Endothelial cell of umbilical vein (primary cell): Measurements from ENCODE around the gene KANSL1. TPM values are rescaled to one million over a fixed set of nuclear protein-coding genes. Genes with fewer than 3 reads are reported as not detected.

Source experiments
- BruUV-seq: library from RNA; stranded (reverse); fragments of 400-500 nt; replicated peaks from 2 replicates; lab custom pipeline; 2021; lab: Mats Ljungman, UMichigan
- CTCF ChIA-PET: fragments of 300-600, 350-600 bp; sonication (Branson Sonifier 250); formaldehyde crosslinking; loops from one replicate; lab custom pipeline; 2021; ENCODE audit warnings: antibody characterized with exemption, inconsistent platforms; lab: Charles Lee
- POLR2A ChIA-PET: fragments of 300-600, 350-600 bp; sonication (Branson Sonifier 250); formaldehyde crosslinking; loops from one replicate; lab custom pipeline; 2021; ENCODE audit warnings: antibody characterized with exemption, inconsistent platforms; lab: Charles Lee
- DNase-seq: peaks from one replicate; pipeline ENCODE4 v3.0.0-alpha.2; 2011; ENCODE audit warnings: low read depth, low spot score
- FAIRE-seq: peaks from 2 replicates; lab custom pipeline; 2011; peaks lifted over from hg19 to GRCh38; lab: Jason Lieb, UNC
- H2AFZ ChIP-seq: 2 replicates; pipeline ENCODE4 v1.6.0; 2012; ENCODE audit warnings: low read depth, low read length, control low read depth, inconsistent platforms
- H3K27ac ChIP-seq: 2 replicates; pipeline ENCODE4 v1.5.1; 2011; ENCODE audit warnings: low read depth, mild to moderate bottlenecking, control low read depth, low read length, moderate library complexity; ENCODE audit not compliant: insufficient read depth
- H3K27me3 ChIP-seq, 2 experiments: 2 replicates each; pipeline versions ENCODE4 v1.6.0 to v1.6.1; 2011; ENCODE audit warnings: low read length in 2 of 2, mixed read lengths in 1 of 2; ENCODE audit not compliant: control insufficient read depth in 2 of 2, insufficient read depth in 2 of 2
- H3K36me3 ChIP-seq, 2 experiments: 2 replicates in 1 of 2; 3 replicates in 1 of 2; pipeline ENCODE4 v1.5.1; 2011; ENCODE audit warnings: low read length in 2 of 2, mild to moderate bottlenecking in 1 of 2, moderate library complexity in 1 of 2; ENCODE audit not compliant: control insufficient read depth in 2 of 2, insufficient read depth in 2 of 2; ENCODE audit errors: extremely low read depth in 1 of 2
- H3K4me1 ChIP-seq: 3 replicates; pipeline ENCODE4 v1.5.1; 2011; ENCODE audit warnings: mild to moderate bottlenecking, low read length; ENCODE audit not compliant: control insufficient read depth, insufficient read depth; ENCODE audit errors: extremely low read depth
- H3K4me2 ChIP-seq: 2 replicates; pipeline ENCODE4 v1.6.1; 2011; ENCODE audit warnings: low read length, control low read depth, mixed read lengths; ENCODE audit not compliant: insufficient read depth
- H3K4me3 ChIP-seq, 3 experiments: fragments of 200-600 bp in 1 of 3; sonication (generic), shearing (Covaris generic) in 1 of 3; replicated peaks in 1 of 3; 2 replicates each; pipeline ENCODE4 v1.5.1; 2011 to 2016; ENCODE audit warnings: control low read depth in 3 of 3, low read length in 3 of 3, mild to moderate bottlenecking in 2 of 3, inconsistent platforms in 1 of 3, low read depth in 1 of 3, moderate library complexity in 1 of 3; ENCODE audit not compliant: insufficient read depth in 1 of 3
- H3K79me2 ChIP-seq: 2 replicates; pipeline ENCODE4 v1.6.0; 2012; ENCODE audit warnings: low read length, inconsistent platforms; ENCODE audit not compliant: control insufficient read depth, insufficient read depth
- H3K9ac ChIP-seq: replicated peaks from 2 replicates; pipeline ENCODE3; 2011; ENCODE audit warnings: low read length, control low read depth; ENCODE audit not compliant: insufficient read depth; ENCODE audit errors: extremely low read depth
- H3K9me1 ChIP-seq: replicated peaks from 3 replicates; pipeline ENCODE4 v1.6.0; 2011; ENCODE audit warnings: mild to moderate bottlenecking, low read length; ENCODE audit not compliant: control insufficient read depth, insufficient read depth; ENCODE audit errors: extremely low read depth
- H3K9me3 ChIP-seq: replicated peaks from 2 replicates; pipeline ENCODE4 v1.5.1; 2012; ENCODE audit warnings: low read length, inconsistent platforms; ENCODE audit not compliant: control insufficient read depth, insufficient read depth
- H4K20me1 ChIP-seq: replicated peaks from 2 replicates; pipeline ENCODE3; 2011; ENCODE audit warnings: mild to moderate bottlenecking, low read length; ENCODE audit not compliant: control insufficient read depth, insufficient read depth; ENCODE audit errors: extremely low read depth
- CTCF ChIP-seq, 2 donors: IDR thresholded peaks; 1 replicate in 1 of 2; 2 replicates in 1 of 2; pipeline ENCODE4 v1.5.1; 2011; ENCODE audit warnings: low read length in 2 of 2, mild to moderate bottlenecking in 2 of 2, moderate library complexity in 2 of 2, control low read depth in 1 of 2, inconsistent platforms in 1 of 2, low read depth in 1 of 2; ENCODE audit not compliant: insufficient read depth in 1 of 2; ENCODE audit errors: extremely low read depth in 1 of 2
- EZH2 ChIP-seq: IDR thresholded peaks from 2 replicates; pipeline ENCODE4 v1.6.1; 2012; ENCODE audit warnings: borderline replicate concordance, low read depth, mild to moderate bottlenecking, moderate library complexity, low read length, inconsistent platforms; ENCODE audit not compliant: severe bottlenecking
- FOS ChIP-seq: IDR thresholded peaks from 2 replicates; pipeline ENCODE4 v1.6.1; 2011; ENCODE audit warnings: mild to moderate bottlenecking, low read length, moderate library complexity, borderline replicate concordance; ENCODE audit not compliant: insufficient read depth
- GATA2 ChIP-seq: IDR thresholded peaks from 2 replicates; pipeline ENCODE4 v1.7.0; 2011; ENCODE audit warnings: low read depth, mild to moderate bottlenecking, moderate library complexity, mixed read lengths, low read length; ENCODE audit not compliant: insufficient read length, insufficient read depth
- JUN ChIP-seq: IDR thresholded peaks from 2 replicates; pipeline ENCODE4 v1.6.1; 2011; ENCODE audit warnings: borderline replicate concordance, low read depth; ENCODE audit not compliant: insufficient read length, insufficient read depth
- MAX ChIP-seq: IDR thresholded peaks from 2 replicates; pipeline ENCODE4 v1.6.1; 2011; ENCODE audit not compliant: insufficient read depth, insufficient read length
- MYC ChIP-seq: IDR thresholded peaks from one replicate; pipeline ENCODE4 v1.6.1; 2011; ENCODE audit warnings: mild to moderate bottlenecking, low read depth, low read length
- POLR2A ChIP-seq: IDR thresholded peaks from 2 replicates; pipeline ENCODE4 v1.6.1; 2012; ENCODE audit warnings: low read depth, mild to moderate bottlenecking, control low read depth, low read length
- POLR2AphosphoS5 ChIP-seq: IDR thresholded peaks from 2 replicates; pipeline ENCODE4 v1.6.1; 2012; ENCODE audit warnings: low read depth, mild to moderate bottlenecking, control low read depth, low read length, moderate library complexity; ENCODE audit not compliant: insufficient read depth
- dilution Hi-C: fragments of 300-500 bp; cut with MboI; formaldehyde crosslinking; loops from one replicate; pipeline ENCODE4 v1.15.0; 2019; ENCODE audit warnings: low sequenced_read_pairs; ENCODE audit not compliant: extremely low pct_ligation_motif_present
- intact Hi-C: fragments of 100-400 bp; cut with micrococcal nuclease; formaldehyde crosslinking; loops from one replicate; pipeline ENCODE4 v1.10.0; 2022
- polyA plus RNA-seq, 4 experiments: library from polyadenylated mRNA; depleted of rRNA in 3 of 4; stranded (reverse) in 3 of 4; unstranded in 1 of 4; fragments of >200 nt; gene quantifications; 2 replicates each; pipeline versions ENCODE4 v1.2.1 to v1.2.3, GENCODE V29; 2011 to 2012; ENCODE audit warnings: missing spikeins in 1 of 4
- total RNA-seq: library from RNA; stranded (reverse); gene quantifications from 2 replicates; pipeline ENCODE4 v1.2.3, GENCODE V29; 2021

Gene KANSL1
- total and polyA plus RNA-seq, 2 donors (not counting 3 experiments of a cell fraction or from before 2014, with no cell fraction given): 29.1 to 74.0 TPM

GRCh38 chr17:46020998-46021397 lies 172.2 kb downstream of the KANSL1 start:
- POLR2A ChIA-PET: no interaction called here
- dilution Hi-C loops: no loop called here
- H3K36me3 ChIP-seq: peaks cover 0 to 5% of the 10 kb centered on the region in 2 experiments
- DNase-seq (no peak), FAIRE-seq (no peak)
- no TSS peak for BruUV-seq
- intact Hi-C loops: no loop called here
- H3K9me1 ChIP-seq: no peaks in the 10 kb centered on the region
- no peaks in the 10 kb centered on the region for H3K27me3 ChIP-seq
- no peaks in the 10 kb centered on the region for H3K9me3 ChIP-seq
- no peaks in the 10 kb centered on the region for H3K4me1 ChIP-seq
- H3K4me2 ChIP-seq: no peak overlapping the region
- H3K4me3 ChIP-seq: no peak overlapping the region
- no peaks in the 10 kb centered on the region for H3K79me2 ChIP-seq
- TF ChIP-seq FOS: no peak
- TF ChIP-seq POLR2AphosphoS5: no peak
- TF ChIP-seq MYC: no peak
- TF ChIP-seq GATA2: no peak
- TF ChIP-seq MAX: no peak
- no peak for TF ChIP-seq POLR2A
- TF ChIP-seq CTCF (IDR thresholded peaks at IDR 0.05; ENCODE audit: extremely low read depth in 1 of 2, insufficient read depth in 1 of 2, low read depth in 1 of 2, low read length in 2 of 2): no peak
- TF ChIP-seq EZH2: no peak
- no peak for TF ChIP-seq JUN
- no peak overlapping the region for H2AFZ ChIP-seq
- no peaks in the 10 kb centered on the region for H4K20me1 ChIP-seq
- CTCF ChIA-PET: interaction anchor here (2.1 kb wide), 1 partner anchor 23 kb away, joined by 7 read pairs; no protein-coding TSS in a partner anchor
- H3K9ac ChIP-seq: no peak overlapping the region
- H3K27ac ChIP-seq: no peak overlapping the region
